HepG2 (cell line): ENCODE measurements around the gene PLXNA1. TPM values are rescaled to one million over a fixed set of nuclear protein-coding genes. Genes with fewer than 3 reads are reported as not detected.

Source experiments
- ATAC-seq: fragments of 200-7000 bp; cut with Tn5 transposase; 3 replicates; pipeline ENCODE4 v1.9.1; 2020; ENCODE audit warnings: mild to moderate bottlenecking, moderate library complexity
- BruUV-seq: library from RNA; stranded (reverse); fragments of 400-500 nt; replicated peaks from 2 replicates; lab custom pipeline; 2021; lab: Mats Ljungman, UMichigan
- CTCF ChIA-PET: fragments of 300-600 bp; formaldehyde crosslinking; extraction: SDS; loops from one replicate; lab custom pipeline; 2021; ENCODE audit warnings: low total read pairs, inconsistent platforms, low intra/inter-chr PET ratio; lab: Yijun Ruan, JAX
- POLR2A ChIA-PET: fragments of 350-600 bp; sonication (Branson Sonifier 250); formaldehyde crosslinking; loops from one replicate; lab custom pipeline; 2020; ENCODE audit warnings: antibody characterized with exemption, inconsistent platforms; lab: Yijun Ruan, JAX
- DNase-seq: peaks from one replicate; pipeline ENCODE4 v3.0.0-alpha.2; 2015; ENCODE audit warnings: low spot score
- FAIRE-seq: peaks from 3 replicates; lab custom pipeline; 2011; peaks lifted over from hg19 to GRCh38; lab: Jason Lieb, UNC
- H2AFZ ChIP-seq: one replicate; pipeline ENCODE4 v1.6.1; 2011; ENCODE audit warnings: low read length, inconsistent platforms
- H3K27ac ChIP-seq: fragments of 300-600 bp; 3 replicates; pipeline ENCODE4 v1.8.0; 2011; ENCODE audit warnings: mixed run types, mild to moderate bottlenecking, mixed read lengths, low read length, inconsistent platforms; ENCODE audit not compliant: insufficient read depth; ENCODE audit errors: extremely low read length
- H3K27me3 ChIP-seq, 2 experiments: fragments of 200-600 bp in 1 of 2; 2 replicates in 1 of 2; 3 replicates in 1 of 2; pipeline versions ENCODE4 v1.6.0 to v1.8.0; 2011; ENCODE audit warnings: low read length in 2 of 2, mild to moderate bottlenecking in 2 of 2, moderate library complexity in 2 of 2, inconsistent platforms in 1 of 2; ENCODE audit not compliant: insufficient read depth in 2 of 2, control insufficient read depth in 1 of 2
- H3K36me3 ChIP-seq, 2 experiments: fragments of 200-600 bp in 1 of 2; replicated peaks in 1 of 2; 2 replicates in 1 of 2; 3 replicates in 1 of 2; pipeline versions ENCODE4 v1.5.1 to v1.8.0; 2011; ENCODE audit warnings: low read length in 2 of 2, inconsistent platforms in 1 of 2; ENCODE audit not compliant: insufficient read depth in 2 of 2, control insufficient read depth in 1 of 2
- H3K4me1 ChIP-seq: 2 replicates; pipeline ENCODE4 v1.5.1; 2012; ENCODE audit warnings: low read length, inconsistent platforms; ENCODE audit not compliant: insufficient read depth
- H3K4me2 ChIP-seq: 2 replicates; pipeline ENCODE4 v1.6.0; 2011; ENCODE audit warnings: low read depth, low read length, inconsistent platforms
- H3K4me3 ChIP-seq, 3 experiments: fragments of 200-600 bp in 1 of 3; sonication (generic), shearing (Covaris generic) in 1 of 3; replicated peaks in 1 of 3; 2 replicates each; pipeline ENCODE4 v1.5.1; 2011 to 2016; ENCODE audit warnings: low read length in 3 of 3, inconsistent platforms in 2 of 3, low read depth in 2 of 3, mild to moderate bottlenecking in 2 of 3, control low read depth in 1 of 3, mixed read lengths in 1 of 3; ENCODE audit not compliant: insufficient read depth in 1 of 3
- H3K79me2 ChIP-seq: one replicate; pipeline ENCODE4 v1.6.1; 2011; ENCODE audit warnings: low read length, inconsistent platforms; ENCODE audit not compliant: insufficient read depth
- H3K9ac ChIP-seq: 2 replicates; pipeline ENCODE4 v1.6.0; 2011; ENCODE audit warnings: mild to moderate bottlenecking, low read depth, low read length, inconsistent platforms; ENCODE audit not compliant: insufficient read depth
- H3K9me3 ChIP-seq: 2 replicates; pipeline ENCODE4 v1.5.1; 2012; ENCODE audit warnings: mild to moderate bottlenecking, low read length
- H4K20me1 ChIP-seq: 2 replicates; pipeline ENCODE4 v1.6.0; 2011; ENCODE audit warnings: inconsistent platforms, mild to moderate bottlenecking, low read length, moderate library complexity; ENCODE audit not compliant: insufficient read depth
- NAIF1 ChIP-seq: sonication (generic); formaldehyde crosslinking; IDR thresholded peaks from 2 replicates; pipeline ENCODE4 v1.5.0; 2020; ENCODE audit warnings: mild to moderate bottlenecking, missing genetic modification reagents, borderline replicate concordance
- NKX3-1 ChIP-seq: sonication (generic); formaldehyde crosslinking; IDR thresholded peaks from 2 replicates; pipeline ENCODE4 v1.5.0; 2020; ENCODE audit warnings: missing genetic modification reagents
- RXRB ChIP-seq: IDR thresholded peaks from 2 replicates; pipeline ENCODE4 v1.6.1; 2016; ENCODE audit warnings: borderline replicate concordance, missing genetic modification reagents, missing compliant biosample characterization
- ZBED4 ChIP-seq: sonication (generic); formaldehyde crosslinking; IDR thresholded peaks from 2 replicates; pipeline ENCODE4 v1.4.0; 2020; ENCODE audit warnings: missing genetic modification reagents, borderline replicate concordance
- ZMYM4 ChIP-seq: sonication (generic); formaldehyde crosslinking; IDR thresholded peaks from 2 replicates; pipeline ENCODE4 v1.8.1; 2023; ENCODE audit warnings: mild to moderate bottlenecking, missing genetic modification reagents
- ZNF597 ChIP-seq: sonication (generic); formaldehyde crosslinking; IDR thresholded peaks from 2 replicates; pipeline ENCODE4 v1.5.0; 2020; ENCODE audit warnings: missing genetic modification reagents
- WGBS: methylation state at CpG from one replicate; pipeline ENCODE4 v1.1.6; 2017; ENCODE audit warnings: low lambda C conversion rate; 5-methylcytosine and 5-hydroxymethylcytosine counted together
- in situ Hi-C: cut with HindIII; loops from 2 replicates; pipeline ENCODE4 v1.10.0; 2017; ENCODE audit warnings: low pct_unique_long_range_greater_than_20kb; ENCODE audit not compliant: extremely low pct_ligation_motif_present
- intact Hi-C: fragments of 100-400 bp; cut with micrococcal nuclease; formaldehyde crosslinking; loops from one replicate; pipeline ENCODE4 v1.10.0; 2022; ENCODE audit not compliant: unreplicated experiment
- polyA plus RNA-seq, 8 experiments: library from polyadenylated mRNA; depleted of rRNA in 3 of 8; stranded (reverse) in 7 of 8; unstranded in 1 of 8; fragments of >200 nt; fragmentation: Illumina TruSeq in 4 of 8; extraction: Trizol in 4 of 8; gene quantifications; 2 replicates each; pipeline versions ENCODE4 v1.2.1 to v1.2.3, GENCODE V29; 2011 to 2016; ENCODE audit warnings: low read depth in 4 of 8, missing spikeins in 1 of 8, mixed read lengths in 1 of 8; ENCODE audit not compliant: insufficient read depth in 1 of 8
- total RNA-seq, 5 experiments: library from RNA; depleted of rRNA; stranded (reverse); fragments of >200 nt; fragmentation: Illumina TruSeq; extraction: Trizol; gene quantifications; 2 replicates each; pipeline ENCODE4 v1.2.3, GENCODE V29; 2016; ENCODE audit warnings: low read depth in 1 of 5

The PLXNA1 gene
- total and polyA plus RNA-seq, 2 of the 13 experiments (the other 11 are each of a cell fraction or from before 2014, with no cell fraction given), result 16.6 to 18.2 TPM

GRCh38 chr3:126967386-126967785 lies 15.5 kb upstream of the PLXNA1 start:
- Histone ChIP-seq H4K20me1 (no peaks in the 10 kb centered on the region), H2AFZ (no peak overlapping the region), H3K36me3 (no peaks in the 10 kb centered on the region), H3K4me1 (peaks cover 23% of the 10 kb centered on the region), H3K4me3 (no peak overlapping the region), H3K79me2 (no peaks in the 10 kb centered on the region), H3K9ac (no peak overlapping the region), H3K27me3 (peaks cover 1 to 6% of the 10 kb centered on the region in 2 experiments; a peak in 3 of 5 replicates), H3K9me3 (no peaks in the 10 kb centered on the region), H3K4me2 (no peak overlapping the region), H3K27ac (no peak overlapping the region)
- FAIRE-seq (no peak), ATAC-seq (no peak), DNase-seq (no peak)
- in situ Hi-C loops (no loop called here), intact Hi-C loops (no loop called here)
- ChIA-PET CTCF (no interaction called here), POLR2A (no interaction called here)
- TF ChIP-seq NAIF1 (CRISPR knock-in tag), result no peak
- TF ChIP-seq ZNF597, result no peak
- TF ChIP-seq RXRB, result no peak
- no peak for TF ChIP-seq ZBED4 (CRISPR knock-in tag)
- TF ChIP-seq NKX3-1 (CRISPR knock-in tag), result no peak
- TF ChIP-seq ZMYM4 (CRISPR knock-in tag), result no peak
- 38% methylated on average over 5 of the region's 10 CpGs for WGBS
- BruUV-seq, result no TSS peak
